Keratinocyte (primary cell): ENCODE measurements around the gene TOP3B.

Experiments used
- EZH2 ChIP-seq: IDR thresholded peaks from one replicate; pipeline ENCODE4 v1.6.1; 2012; ENCODE audit warnings: inconsistent platforms, mild to moderate bottlenecking, low read length, moderate library complexity
- TF ChIP-seq, protein P1 (sequence below), 3 experiments: IDR thresholded peaks in 1 of 3; conservative IDR thresholded peaks in 1 of 3; optimal IDR thresholded peaks in 1 of 3; 2 replicates in 2 of 3; 3 replicates in 1 of 3; pipeline versions ENCODE3 to v1.5.1; 2011; ENCODE audit warnings: low read length in 3 of 3, mild to moderate bottlenecking in 3 of 3, moderate library complexity in 2 of 3, control low read depth in 1 of 3, inconsistent platforms in 1 of 3; ENCODE audit not compliant: insufficient read depth in 2 of 3; ENCODE audit errors: extremely low read depth in 1 of 3

DNA sequence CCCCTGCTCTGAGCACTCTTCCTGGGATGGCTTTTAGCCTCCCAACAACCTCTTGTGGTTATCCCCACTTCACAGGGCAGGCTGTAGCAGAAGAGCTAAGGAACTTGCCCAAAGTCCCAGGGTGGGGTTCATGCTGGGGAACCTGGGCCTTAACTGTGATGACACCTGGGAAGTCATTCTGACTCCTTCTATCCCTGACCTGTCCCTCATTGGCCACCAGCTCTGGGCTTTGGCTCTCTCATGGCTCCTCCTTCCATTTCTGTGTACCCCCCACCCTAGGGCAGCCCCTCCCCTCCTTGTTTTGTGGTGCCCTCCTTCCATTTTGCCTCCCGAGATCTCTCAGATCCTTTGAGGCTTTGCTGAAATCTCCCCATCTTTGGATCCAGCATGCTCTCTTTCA is 32.6 kb downstream of the TOP3B start:
- TF ChIP-seq, protein P1, sequence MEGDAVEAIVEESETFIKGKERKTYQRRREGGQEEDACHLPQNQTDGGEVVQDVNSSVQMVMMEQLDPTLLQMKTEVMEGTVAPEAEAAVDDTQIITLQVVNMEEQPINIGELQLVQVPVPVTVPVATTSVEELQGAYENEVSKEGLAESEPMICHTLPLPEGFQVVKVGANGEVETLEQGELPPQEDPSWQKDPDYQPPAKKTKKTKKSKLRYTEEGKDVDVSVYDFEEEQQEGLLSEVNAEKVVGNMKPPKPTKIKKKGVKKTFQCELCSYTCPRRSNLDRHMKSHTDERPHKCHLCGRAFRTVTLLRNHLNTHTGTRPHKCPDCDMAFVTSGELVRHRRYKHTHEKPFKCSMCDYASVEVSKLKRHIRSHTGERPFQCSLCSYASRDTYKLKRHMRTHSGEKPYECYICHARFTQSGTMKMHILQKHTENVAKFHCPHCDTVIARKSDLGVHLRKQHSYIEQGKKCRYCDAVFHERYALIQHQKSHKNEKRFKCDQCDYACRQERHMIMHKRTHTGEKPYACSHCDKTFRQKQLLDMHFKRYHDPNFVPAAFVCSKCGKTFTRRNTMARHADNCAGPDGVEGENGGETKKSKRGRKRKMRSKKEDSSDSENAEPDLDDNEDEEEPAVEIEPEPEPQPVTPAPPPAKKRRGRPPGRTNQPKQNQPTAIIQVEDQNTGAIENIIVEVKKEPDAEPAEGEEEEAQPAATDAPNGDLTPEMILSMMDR (optimal IDR thresholded peaks at IDR 0.05 in 1 of 3, IDR thresholded peaks at IDR 0.05 in 1 of 3, conservative IDR thresholded peaks at IDR 0.05 in 1 of 3; ENCODE audit: extremely low read depth in 1 of 3, insufficient read depth in 2 of 3, low read length in 3 of 3) = no peak
- TF ChIP-seq EZH2 = no peak
